ENCODE measurements around the gene SAG.

DNA sequence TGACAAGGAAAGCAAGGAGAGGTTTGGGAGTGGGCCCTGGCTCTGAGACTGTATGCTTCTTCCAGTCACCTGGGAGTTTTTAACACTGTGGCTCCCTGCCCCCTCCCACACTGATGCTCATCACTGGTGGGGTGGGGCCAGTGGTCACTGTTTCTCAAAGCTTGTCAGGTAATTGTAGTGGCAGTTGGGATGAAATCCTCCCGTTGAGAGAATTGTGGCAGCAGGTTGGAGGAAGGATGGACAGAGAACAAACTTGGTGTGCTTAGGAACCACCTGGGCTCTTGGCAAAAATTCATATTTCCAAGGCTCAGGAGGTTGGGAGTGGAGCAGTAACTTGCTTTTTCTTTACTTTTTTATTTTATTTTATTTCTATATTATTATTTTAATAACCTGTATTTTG, 71.8 kb downstream of the SAG start:
- TF ChIP-seq CTCF (IDR thresholded peaks at IDR 0.05): no peak
- TF ChIP-seq POLR2A (IDR thresholded peaks at IDR 0.05): no peak

All from adrenal gland (tissue), 5 donors.